Choroid plexus epithelial cell (primary cell): ENCODE measurements around the gene NAPSA.
"Not testable (repeated sequence)": the region's sequence is repeated elsewhere in the genome, so short reads cannot be mapped to it uniquely, and the experiment has no call there.

Experiments used
- DNase-seq: peaks from one replicate; pipeline ENCODE4 v3.0.0-alpha.2; 2010; ENCODE audit warnings: low read depth
- H3K4me3 ChIP-seq: 2 replicates; pipeline ENCODE4 v1.5.1; 2011; ENCODE audit warnings: low read depth, mild to moderate bottlenecking, control low read depth, low read length, moderate library complexity
- TF ChIP-seq, protein P1 (sequence below): conservative IDR thresholded peaks from 2 replicates; pipeline ENCODE4 v1.5.1; 2011; ENCODE audit warnings: low read depth, mild to moderate bottlenecking, control low read depth, inconsistent platforms, low read length, moderate library complexity

The NAPSA gene

DNA sequence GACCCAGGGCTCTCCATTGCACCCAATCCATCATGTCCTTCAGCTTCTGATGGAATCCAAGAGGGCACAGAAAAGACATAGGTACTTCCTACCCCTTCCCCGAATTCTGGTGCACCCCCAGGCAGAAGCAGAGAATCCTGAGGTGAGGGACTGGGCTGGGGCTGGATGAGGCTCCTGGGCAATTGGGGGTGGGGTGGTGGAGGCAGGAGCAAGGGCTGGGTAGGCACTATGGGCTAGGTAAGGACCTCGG, 33.5 kb downstream of the NAPSA start:
- H3K4me3 ChIP-seq, result no peak overlapping the region
- TF ChIP-seq, protein P1, sequence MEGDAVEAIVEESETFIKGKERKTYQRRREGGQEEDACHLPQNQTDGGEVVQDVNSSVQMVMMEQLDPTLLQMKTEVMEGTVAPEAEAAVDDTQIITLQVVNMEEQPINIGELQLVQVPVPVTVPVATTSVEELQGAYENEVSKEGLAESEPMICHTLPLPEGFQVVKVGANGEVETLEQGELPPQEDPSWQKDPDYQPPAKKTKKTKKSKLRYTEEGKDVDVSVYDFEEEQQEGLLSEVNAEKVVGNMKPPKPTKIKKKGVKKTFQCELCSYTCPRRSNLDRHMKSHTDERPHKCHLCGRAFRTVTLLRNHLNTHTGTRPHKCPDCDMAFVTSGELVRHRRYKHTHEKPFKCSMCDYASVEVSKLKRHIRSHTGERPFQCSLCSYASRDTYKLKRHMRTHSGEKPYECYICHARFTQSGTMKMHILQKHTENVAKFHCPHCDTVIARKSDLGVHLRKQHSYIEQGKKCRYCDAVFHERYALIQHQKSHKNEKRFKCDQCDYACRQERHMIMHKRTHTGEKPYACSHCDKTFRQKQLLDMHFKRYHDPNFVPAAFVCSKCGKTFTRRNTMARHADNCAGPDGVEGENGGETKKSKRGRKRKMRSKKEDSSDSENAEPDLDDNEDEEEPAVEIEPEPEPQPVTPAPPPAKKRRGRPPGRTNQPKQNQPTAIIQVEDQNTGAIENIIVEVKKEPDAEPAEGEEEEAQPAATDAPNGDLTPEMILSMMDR, result no peak
- DNase-seq, result no peak

DNA sequence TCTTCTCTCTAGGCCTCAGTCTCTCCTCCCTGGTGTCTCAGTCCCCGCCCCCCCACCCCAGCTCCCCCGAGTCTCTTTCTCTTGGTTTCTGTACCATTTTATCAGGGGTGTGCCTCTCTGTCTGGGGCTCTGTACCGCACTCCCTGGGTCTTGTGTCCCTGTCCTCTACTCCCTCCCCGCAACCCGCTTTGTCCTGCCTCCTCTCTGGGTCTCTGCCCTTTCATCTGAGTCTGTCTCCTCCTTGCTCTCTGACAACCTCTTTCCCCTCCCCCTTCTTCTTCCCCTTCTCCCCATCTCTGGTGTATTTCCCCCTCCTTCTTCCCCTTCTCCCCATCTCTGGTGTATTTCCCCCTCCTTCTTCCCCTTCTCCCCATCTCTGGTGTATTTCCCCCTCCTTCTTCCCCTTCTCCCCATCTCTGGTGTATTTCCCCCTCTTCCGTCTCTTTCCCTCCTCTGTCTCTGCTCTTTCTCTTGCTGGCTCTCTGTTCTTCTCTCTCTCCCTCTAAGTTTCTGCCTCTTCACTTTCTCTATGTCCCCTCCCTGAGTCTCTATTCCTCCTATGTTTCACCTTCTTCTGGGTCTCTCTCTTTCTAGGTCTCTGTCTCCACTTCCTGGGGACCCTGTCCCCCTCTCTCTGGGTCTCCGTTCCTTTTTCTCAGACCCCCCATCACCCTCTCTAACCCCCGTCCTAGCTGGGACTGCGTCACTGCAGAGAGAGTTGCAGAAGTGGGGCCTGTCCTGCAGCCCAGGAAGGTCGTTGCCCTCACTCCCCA, 34.0 kb downstream of the NAPSA start:
- H3K4me3 ChIP-seq, result no peak overlapping the region
- TF ChIP-seq, protein P1, result no peak
- DNase-seq, result no peak

DNA sequence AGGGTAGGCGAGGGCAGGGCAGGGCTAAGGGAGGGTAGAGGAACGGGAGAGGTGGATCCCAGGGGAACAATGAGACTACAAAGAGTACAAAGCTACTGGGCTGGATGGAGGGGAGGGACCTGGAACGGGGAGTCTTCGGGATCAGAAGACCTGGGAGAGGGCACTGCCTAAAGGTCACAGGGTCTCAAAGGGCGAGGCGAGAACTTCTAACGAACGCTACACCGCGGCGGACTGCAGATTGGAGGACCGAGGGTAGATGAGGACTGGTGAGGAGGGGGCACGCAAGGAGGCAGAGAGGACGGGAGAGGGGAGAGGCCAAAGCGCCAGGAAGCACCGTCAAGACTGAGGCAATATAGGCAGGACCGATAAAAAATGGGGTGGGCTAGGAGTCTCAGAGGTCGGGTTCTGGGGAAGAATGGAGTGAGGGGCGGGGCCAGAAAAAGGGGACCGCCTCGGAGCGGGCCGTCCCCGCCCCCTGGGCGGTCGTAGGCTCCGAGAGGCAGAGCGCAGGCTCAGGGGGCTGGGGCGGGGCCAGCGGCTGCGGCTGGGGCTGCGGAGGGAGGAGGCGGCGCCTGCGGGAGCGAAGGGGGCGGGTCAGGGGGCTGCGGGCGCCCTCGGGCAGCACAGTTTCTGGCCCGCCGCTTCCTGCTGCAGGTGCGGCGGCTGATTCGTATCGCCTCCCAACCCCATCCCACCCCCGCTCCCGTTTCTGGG, 34.9 kb downstream of the NAPSA start:
- H3K4me3 ChIP-seq, result no peak overlapping the region
- TF ChIP-seq, protein P1, result no peak
- peak; percentile 14 for DNase-seq

DNA sequence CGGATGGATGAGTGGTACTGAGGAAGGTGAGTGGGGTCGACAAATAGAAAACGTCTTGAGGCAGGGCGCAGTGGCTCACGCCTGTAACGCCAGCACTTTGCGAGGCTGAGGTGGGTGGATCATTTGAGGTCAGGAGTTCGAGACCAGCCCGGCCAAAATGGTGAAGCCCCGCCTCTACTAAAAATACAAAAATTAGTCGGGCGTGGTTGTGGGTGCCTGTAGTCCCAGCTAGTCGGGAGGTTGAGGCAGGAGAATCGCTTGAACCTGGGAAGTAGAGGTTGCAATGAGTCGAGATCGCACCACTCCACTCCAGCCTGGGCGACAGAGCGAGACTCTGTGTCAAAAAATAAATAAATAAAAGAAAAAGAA, 35.5 kb downstream of the NAPSA start:
- not testable (repeated sequence) for H3K4me3 ChIP-seq, DNase-seq

- TF ChIP-seq, protein P1, result no peak
Measured at GRCh38 chr19:50329146-50329925, 36.1 kb downstream of the NAPSA start, which contains the start of gene KCNC3. Gene KCNC3 (minus strand): TSS chr19:50329377. CDS start chr19:50329082, 295 bp downstream.

GRCh38 chr19:50328873-50329145, 36.6 kb downstream of the NAPSA start:
- no peak for DNase-seq
- TF ChIP-seq, protein P1, result no peak
- no peak overlapping the region for H3K4me3 ChIP-seq

More at GRCh38 chr19:50329146-50329925, 36.1 kb downstream of the NAPSA start, which contains the start of gene KCNC3:
- DNase-seq, result peak; percentile 93
- peak within 1 kb of the TSS; percentile 17 for H3K4me3 ChIP-seq

GRCh38 chr19:50328224-50328872, 37.1 kb downstream of the NAPSA start:
- no peak overlapping the region for H3K4me3 ChIP-seq
- DNase-seq, result no peak
- TF ChIP-seq, protein P1, result no peak
